Glutamatergic neuron (in vitro differentiated cells): Measurements from ENCODE around the gene DUSP14. TPM values are rescaled to one million over a fixed set of nuclear protein-coding genes. Genes with fewer than 3 reads are reported as not detected.

Experiments used
- DNase-seq: peaks from one replicate; pipeline ENCODE4 v3.0.0; 2022
- H3K27ac Mint-ChIP-seq: one replicate; pipeline ENCODE4 v1.8.0; 2020; ENCODE audit warnings: mild to moderate bottlenecking, mixed read lengths, inconsistent platforms; ENCODE audit not compliant: unreplicated experiment
- H3K27me3 Mint-ChIP-seq: one replicate; pipeline ENCODE4 v1.8.0; 2020; ENCODE audit warnings: mild to moderate bottlenecking, moderate library complexity, mixed read lengths, inconsistent platforms; ENCODE audit not compliant: unreplicated experiment
- H3K36me3 Mint-ChIP-seq: one replicate; pipeline ENCODE4 v1.8.0; 2020; ENCODE audit warnings: mild to moderate bottlenecking, mixed read lengths, inconsistent platforms; ENCODE audit not compliant: unreplicated experiment
- H3K4me1 Mint-ChIP-seq: one replicate; pipeline ENCODE4 v1.8.0; 2020; ENCODE audit warnings: mild to moderate bottlenecking, low read depth, mixed read lengths, inconsistent platforms; ENCODE audit not compliant: unreplicated experiment
- H3K4me3 Mint-ChIP-seq: one replicate; pipeline ENCODE4 v1.8.0; 2020; ENCODE audit warnings: mild to moderate bottlenecking, mixed read lengths, inconsistent platforms; ENCODE audit not compliant: unreplicated experiment
- H3K9me3 Mint-ChIP-seq: one replicate; pipeline ENCODE4 v1.8.0; 2020; ENCODE audit warnings: mild to moderate bottlenecking, moderate library complexity, mixed read lengths, inconsistent platforms; ENCODE audit not compliant: unreplicated experiment
- CTCF ChIP-seq: fragments of 200-600 bp; sonication (generic); IDR thresholded peaks from one replicate; pipeline ENCODE4 v1.5.0; 2021; ENCODE audit not compliant: partially characterized antibody, unreplicated experiment
- total RNA-seq: library from RNA; stranded (reverse); fragmentation: NEBNext Ultra II Directional; extraction: Animal tissue kit (Norgen Biotek cat#: 25700); gene quantifications from one replicate; pipeline ENCODE4 v1.2.1, GENCODE V29; 2021; ENCODE audit not compliant: unreplicated experiment

DUSP14 gene
- total RNA-seq, 1 donor from 2014 or later: 10.0 TPM

- Mint-ChIP-seq H3K27ac (no peak overlapping the region), H3K4me1 (no peaks in the 10 kb centered on the region), H3K9me3 (no peaks in the 10 kb centered on the region), H3K36me3 (peaks cover 7% of the 10 kb centered on the region), H3K27me3 (no peaks in the 10 kb centered on the region), H3K4me3 (no peak overlapping the region)
- TF ChIP-seq CTCF: no peak
- no peak for DNase-seq
Measured at GRCh38 chr17:37532756-37533155, 43.1 kb downstream of the DUSP14 start.

- H3K9me3 Mint-ChIP-seq: no peaks in the 10 kb centered on the region
- no peak for TF ChIP-seq CTCF
- H3K36me3 Mint-ChIP-seq: peaks cover 10% of the 10 kb centered on the region
- no peaks in the 10 kb centered on the region for H3K4me1 Mint-ChIP-seq
- no peak overlapping the region for H3K4me3 Mint-ChIP-seq
- DNase-seq: no peak
- no peak overlapping the region for H3K27ac Mint-ChIP-seq
- H3K27me3 Mint-ChIP-seq: no peaks in the 10 kb centered on the region
Measured at GRCh38 chr17:37535906-37536305, 46.2 kb downstream of the DUSP14 start.

- Mint-ChIP-seq H3K36me3 (peaks cover 10% of the 10 kb centered on the region), H3K9me3 (no peaks in the 10 kb centered on the region), H3K27ac (no peak overlapping the region)
Measured at GRCh38 chr17:37538981-37539659, 49.4 kb downstream of the DUSP14 start.

GRCh38 chr17:37541880-37542660 lies 52.4 kb downstream of the DUSP14 start:
- Mint-ChIP-seq H3K4me1 (no peaks in the 10 kb centered on the region), H3K36me3 (peaks cover 6% of the 10 kb centered on the region), H3K27ac (no peak overlapping the region), H3K27me3 (no peaks in the 10 kb centered on the region), H3K9me3 (no peaks in the 10 kb centered on the region), H3K4me3 (no peak overlapping the region)
- no peak for TF ChIP-seq CTCF
- DNase-seq: no peak

More at GRCh38 chr17:37538981-37539659, 49.4 kb downstream of the DUSP14 start:
- H3K4me1 Mint-ChIP-seq: no peaks in the 10 kb centered on the region
- no peaks in the 10 kb centered on the region for H3K27me3 Mint-ChIP-seq
- DNase-seq: no peak
- no peak for TF ChIP-seq CTCF
- no peak overlapping the region for H3K4me3 Mint-ChIP-seq

GRCh38 chr17:37543637-37544052 lies 54.0 kb downstream of the DUSP14 start:
- no peaks in the 10 kb centered on the region for H3K4me1 Mint-ChIP-seq
- no peak overlapping the region for H3K4me3 Mint-ChIP-seq
- no peak for DNase-seq
- H3K27me3 Mint-ChIP-seq: no peaks in the 10 kb centered on the region
- TF ChIP-seq CTCF: no peak
- no peaks in the 10 kb centered on the region for H3K36me3 Mint-ChIP-seq
- H3K27ac Mint-ChIP-seq: no peak overlapping the region
- H3K9me3 Mint-ChIP-seq: no peaks in the 10 kb centered on the region
